Cardiac fibroblast (primary cell): ENCODE data around the gene ITGA11.

Source experiments
- DNase-seq, 2 donors: peaks; one replicate each; pipeline versions ENCODE4 v3.0.0 to v3.0.0-alpha.2; 2010; ENCODE audit warnings: low read depth in 2 of 2
- H3K4me3 ChIP-seq, 2 donors: replicated peaks in 1 of 2; 1 replicate in 1 of 2; 2 replicates in 1 of 2; pipeline ENCODE4 v1.5.1; 2011; ENCODE audit warnings: low read depth in 2 of 2, low read length in 2 of 2, mild to moderate bottlenecking in 2 of 2, moderate library complexity in 1 of 2
- CTCF ChIP-seq: IDR thresholded peaks from one replicate; pipeline ENCODE4 v1.5.1; 2011; ENCODE audit warnings: low read depth, mild to moderate bottlenecking, low read length, inconsistent platforms

Gene ITGA11

GRCh38 chr15:68407886-68408881 lies 23.8 kb downstream of the ITGA11 start:
- no peak overlapping the region for H3K4me3 ChIP-seq
- no peak for DNase-seq
- no peak for TF ChIP-seq CTCF

GRCh38 chr15:68407141-68407885 lies 24.6 kb downstream of the ITGA11 start:
- H3K4me3 ChIP-seq = no peak overlapping the region
- DNase-seq = peak in 1 of 2 donors; percentile 65
- TF ChIP-seq CTCF = no peak

GRCh38 chr15:68405378-68406250 lies 26.3 kb downstream of the ITGA11 start:
- DNase-seq = no peak
- H3K4me3 ChIP-seq = no peak overlapping the region
- no peak for TF ChIP-seq CTCF

- no peak for DNase-seq
- H3K4me3 ChIP-seq = no peak overlapping the region
- TF ChIP-seq CTCF = no peak
Observed at GRCh38 chr15:68404056-68404798, 27.7 kb downstream of the ITGA11 start.

GRCh38 chr15:68403161-68403941 lies 28.6 kb downstream of the ITGA11 start:
- TF ChIP-seq CTCF = no peak
- no peak overlapping the region for H3K4me3 ChIP-seq
- DNase-seq = no peak
